Vagina (tissue), 2 donors: Measurements from ENCODE around the gene GRIP2.

Experiments
- CTCF ChIP-seq, 3 experiments: fragments of 450-650 bp in 2 of 3; fragments of 200-600 bp in 1 of 3; sonication (generic) in 1 of 3; IDR thresholded peaks; one replicate each; pipeline ENCODE4 v1.5.1; 2017 to 2019; ENCODE audit warnings: antibody characterized with exemption in 3 of 3, mild to moderate bottlenecking in 2 of 3, moderate library complexity in 2 of 3
- POLR2A ChIP-seq, 2 donors: fragments of 450-650 bp; IDR thresholded peaks; one replicate each; pipeline ENCODE4 v1.6.1; 2017; ENCODE audit warnings: antibody characterized with exemption in 2 of 2, mild to moderate bottlenecking in 2 of 2, moderate library complexity in 2 of 2

GRCh38 chr3:14466179-14466903 lies 73.8 kb downstream of the GRIP2 start:
- TF ChIP-seq POLR2A (IDR thresholded peaks at IDR 0.05): no peak
- no peak for TF ChIP-seq CTCF (IDR thresholded peaks at IDR 0.05)
